Left ventricle myocardium inferior (tissue), 1 donor: Measurements from ENCODE around the gene HDLBP. TPM values are rescaled to one million over a fixed set of nuclear protein-coding genes. Genes with fewer than 3 reads are reported as not detected.

Experiments
- DNase-seq: peaks from one replicate; pipeline ENCODE4 v3.0.0-alpha.2; 2020
- H3K27ac ChIP-seq: fragments of 200-600 bp; replicated peaks from 2 replicates; pipeline ENCODE4 v1.8.0; 2021
- H3K27me3 ChIP-seq: fragments of 200-600 bp; 2 replicates; pipeline ENCODE4 v1.8.0; 2021; ENCODE audit warnings: low read depth
- H3K36me3 ChIP-seq: fragments of 200-600 bp; 2 replicates; pipeline ENCODE4 v1.8.0; 2021
- H3K4me1 ChIP-seq: fragments of 200-600 bp; 2 replicates; pipeline ENCODE4 v1.8.0; 2021
- H3K4me3 ChIP-seq: fragments of 200-600 bp; 2 replicates; pipeline ENCODE4 v1.8.0; 2021; ENCODE audit warnings: mild to moderate bottlenecking, moderate library complexity
- H3K9me3 ChIP-seq: fragments of 200-600 bp; replicated peaks from 2 replicates; pipeline ENCODE4 v1.8.0; 2021
- CTCF ChIP-seq: fragments of 200-600 bp; IDR thresholded peaks from 2 replicates; pipeline ENCODE4 v1.8.0; 2021; ENCODE audit warnings: antibody characterized with exemption, mild to moderate bottlenecking, borderline replicate concordance
- intact Hi-C: fragments of 100-400 bp; cut with micrococcal nuclease; formaldehyde crosslinking; loops from one replicate; pipeline ENCODE4 v1.11.0; 2022
- total RNA-seq: library from RNA; stranded (reverse); fragmentation: NEBNext Ultra II Directional; extraction: Animal tissue kit (Norgen Biotek cat#: 25700); gene quantifications from one replicate; pipeline ENCODE4 v1.2.1, GENCODE V29; 2021
- donor health status: DM: no; HTN: yes; CAD: no; lungs with severe emphysema.

Gene HDLBP
- total RNA-seq, 1 donor from 2014 or later = 365 TPM

- Histone ChIP-seq H3K36me3 (peaks cover 86% of the 10 kb centered on the region), H3K27me3 (no peaks in the 10 kb centered on the region), H3K27ac (no peak overlapping the region), H3K4me3 (no peak overlapping the region), H3K4me1 (peaks cover 8% of the 10 kb centered on the region), H3K9me3 (no peaks in the 10 kb centered on the region)
- TF ChIP-seq CTCF = no peak
- DNase-seq = no peak
- intact Hi-C loops = no loop called here
Observed at GRCh38 chr2:241344925-241345651, 29.6 kb upstream of the HDLBP start.

- H3K9me3 ChIP-seq = no peaks in the 10 kb centered on the region
- no peaks in the 10 kb centered on the region for H3K27me3 ChIP-seq
- H3K4me1 ChIP-seq = peaks cover 16% of the 10 kb centered on the region
- DNase-seq = no peak
- H3K27ac ChIP-seq = no peak overlapping the region
- H3K4me3 ChIP-seq = no peak overlapping the region
- TF ChIP-seq CTCF = no peak
- intact Hi-C loops = no loop called here
- peaks cover 73% of the 10 kb centered on the region for H3K36me3 ChIP-seq
Observed at GRCh38 chr2:241340631-241341163, 25.2 kb upstream of the HDLBP start.

- intact Hi-C loops = no loop called here
- DNase-seq = no peak
- H3K27ac ChIP-seq = peak overlapping the region; percentile 21
- peaks cover 16% of the 10 kb centered on the region for H3K4me1 ChIP-seq
- TF ChIP-seq CTCF = no peak
- H3K27me3 ChIP-seq = no peaks in the 10 kb centered on the region
- H3K9me3 ChIP-seq = no peaks in the 10 kb centered on the region
- peaks cover 73% of the 10 kb centered on the region for H3K36me3 ChIP-seq
- H3K4me3 ChIP-seq = no peak overlapping the region
Observed at GRCh38 chr2:241339839-241340630, 24.6 kb upstream of the HDLBP start.

GRCh38 chr2:241334813-241335212 lies 19.3 kb upstream of the HDLBP start:
- DNase-seq = no peak
- no peak overlapping the region for H3K27ac ChIP-seq
- peaks cover 47% of the 10 kb centered on the region for H3K36me3 ChIP-seq
- H3K4me3 ChIP-seq = no peak overlapping the region
- peaks cover 6% of the 10 kb centered on the region for H3K4me1 ChIP-seq
- H3K9me3 ChIP-seq = no peaks in the 10 kb centered on the region
- intact Hi-C loops = no loop called here
- no peak for TF ChIP-seq CTCF
- no peaks in the 10 kb centered on the region for H3K27me3 ChIP-seq

GRCh38 chr2:241330616-241330981 lies 15.1 kb upstream of the HDLBP start:
- H3K27ac ChIP-seq = no peak overlapping the region
- no peak for DNase-seq
- no peaks in the 10 kb centered on the region for H3K4me1 ChIP-seq
- TF ChIP-seq CTCF = no peak
- H3K27me3 ChIP-seq = no peaks in the 10 kb centered on the region
- no peaks in the 10 kb centered on the region for H3K9me3 ChIP-seq
- no peak overlapping the region for H3K4me3 ChIP-seq
- intact Hi-C loops = no loop called here
- H3K36me3 ChIP-seq = peaks cover 52% of the 10 kb centered on the region
